H9 (cell line): ENCODE data around the gene ACMSD. TPM values are rescaled to one million over a fixed set of nuclear protein-coding genes. Genes with fewer than 3 reads are reported as not detected.

Source experiments
- DNase-seq: peaks from one replicate; pipeline ENCODE4 v3.0.0-alpha.2; 2017
- H2AFZ ChIP-seq: one replicate; pipeline ENCODE4 v1.6.1; 2013; ENCODE audit warnings: mild to moderate bottlenecking, low read length, control low read depth, moderate library complexity
- H2AK5ac ChIP-seq: 2 replicates; pipeline ENCODE4 v1.6.1; 2013; ENCODE audit warnings: low read length, control low read depth, mixed read lengths; ENCODE audit not compliant: insufficient read length
- H2BK120ac ChIP-seq: one replicate; pipeline ENCODE4 v1.6.1; 2013; ENCODE audit warnings: low read depth, mild to moderate bottlenecking, low read length, control low read depth, inconsistent platforms; ENCODE audit not compliant: poor library complexity, severe bottlenecking
- H2BK12ac ChIP-seq: 2 replicates; pipeline ENCODE4 v1.6.1; 2013; ENCODE audit warnings: low read length, control low read depth, mixed read lengths, low read depth; ENCODE audit not compliant: insufficient read length
- H2BK15ac ChIP-seq: 2 replicates; pipeline ENCODE4 v1.6.1; 2013; ENCODE audit warnings: low read depth, low read length, control low read depth
- H2BK20ac ChIP-seq: one replicate; pipeline ENCODE4 v1.6.1; 2013; ENCODE audit warnings: low read depth, mild to moderate bottlenecking, low read length, control low read depth, inconsistent platforms; ENCODE audit not compliant: poor library complexity, severe bottlenecking
- H2BK5ac ChIP-seq: 2 replicates; pipeline ENCODE4 v1.6.1; 2013; ENCODE audit warnings: low read length, control low read depth, mixed read lengths; ENCODE audit not compliant: insufficient read length
- H3K14ac ChIP-seq: 2 replicates; pipeline ENCODE4 v1.6.1; 2013; ENCODE audit warnings: low read length, control low read depth; ENCODE audit not compliant: insufficient read depth
- H3K18ac ChIP-seq: 2 replicates; pipeline ENCODE4 v1.6.1; 2013; ENCODE audit warnings: low read depth, mild to moderate bottlenecking, mixed read lengths, low read length, control low read depth; ENCODE audit not compliant: insufficient read length
- H3K23ac ChIP-seq: 2 replicates; pipeline ENCODE4 v1.6.1; 2013; ENCODE audit warnings: low read length, control low read depth, mixed read lengths, low read depth; ENCODE audit not compliant: insufficient read length
- H3K23me2 ChIP-seq: 2 replicates; pipeline ENCODE4 v1.6.1; 2013; ENCODE audit warnings: low read depth, mild to moderate bottlenecking, mixed read lengths, low read length, control low read depth; ENCODE audit not compliant: insufficient read length, poor library complexity, severe bottlenecking
- H3K27ac ChIP-seq: 2 replicates; pipeline ENCODE4 v1.5.1; 2013; ENCODE audit warnings: low read length, control low read depth, mixed read lengths, low read depth; ENCODE audit not compliant: insufficient read length
- H3K27me3 ChIP-seq: 2 replicates; pipeline ENCODE4 v1.6.1; 2013; ENCODE audit warnings: low read length, control low read depth, inconsistent platforms; ENCODE audit not compliant: insufficient read depth
- H3K4ac ChIP-seq: 2 replicates; pipeline ENCODE4 v1.6.1; 2013; ENCODE audit warnings: low read depth, mild to moderate bottlenecking, control low read depth, inconsistent platforms, low read length, moderate library complexity
- H3K4me1 ChIP-seq: 2 replicates; pipeline ENCODE4 v1.6.1; 2013; ENCODE audit warnings: low read length, control low read depth, inconsistent platforms; ENCODE audit not compliant: insufficient read depth
- H3K4me2 ChIP-seq: 2 replicates; pipeline ENCODE4 v1.6.1; 2013; ENCODE audit warnings: low read length, control low read depth, mixed read lengths; ENCODE audit not compliant: insufficient read length, insufficient read depth
- H3K56ac ChIP-seq: 2 replicates; pipeline ENCODE4 v1.6.1; 2013; ENCODE audit warnings: low read depth, mild to moderate bottlenecking, mixed read lengths, low read length, control low read depth; ENCODE audit not compliant: insufficient read length
- H3K79me1 ChIP-seq: 2 replicates; pipeline ENCODE4 v1.6.1; 2013; ENCODE audit warnings: low read depth, mild to moderate bottlenecking, moderate library complexity, low read length, control low read depth, inconsistent platforms; ENCODE audit not compliant: insufficient read depth, poor library complexity, severe bottlenecking
- H3K79me2 ChIP-seq: 2 replicates; pipeline ENCODE4 v1.6.1; 2013; ENCODE audit warnings: low read length, control low read depth, inconsistent platforms; ENCODE audit not compliant: insufficient read depth
- H3K9ac ChIP-seq: 2 replicates; pipeline ENCODE4 v1.6.1; 2013; ENCODE audit warnings: low read length, control low read depth, mixed read lengths; ENCODE audit not compliant: insufficient read length; ENCODE audit errors: extremely low read depth
- H3K9me3 ChIP-seq: one replicate; pipeline ENCODE4 v1.6.1; 2013; ENCODE audit warnings: low read depth, low read length, inconsistent platforms; ENCODE audit not compliant: control insufficient read depth
- H3T11ph ChIP-seq: one replicate; pipeline ENCODE4 v1.6.1; 2013; ENCODE audit warnings: mild to moderate bottlenecking, low read length, control low read depth, inconsistent platforms
- H4K20me1 ChIP-seq: one replicate; pipeline ENCODE4 v1.6.1; 2013; ENCODE audit not compliant: control insufficient read depth, insufficient read length, insufficient read depth
- H4K5ac ChIP-seq: 2 replicates; pipeline ENCODE4 v1.6.1; 2013; ENCODE audit warnings: low read depth, mild to moderate bottlenecking, mixed read lengths, low read length, control low read depth; ENCODE audit not compliant: insufficient read length
- H4K8ac ChIP-seq: replicated peaks from 2 replicates; pipeline ENCODE4 v1.6.1; 2013; ENCODE audit warnings: low read length, control low read depth, mixed read lengths, low read depth; ENCODE audit not compliant: insufficient read length
- H4K91ac ChIP-seq: 2 replicates; pipeline ENCODE4 v1.6.1; 2013; ENCODE audit warnings: low read depth, mild to moderate bottlenecking, moderate library complexity, mixed read lengths, low read length, control low read depth; ENCODE audit not compliant: insufficient read length
- H3K27ac Mint-ChIP-seq, 3 experiments: 2 replicates in 2 of 3; 3 replicates in 1 of 3; pipeline ENCODE4 v1.8.0; 2020 to 2021; ENCODE audit warnings: mixed read lengths in 3 of 3, mild to moderate bottlenecking in 1 of 3, moderate library complexity in 1 of 3
- H3K27me3 Mint-ChIP-seq: 2 replicates; pipeline ENCODE4 v1.8.0; 2021; ENCODE audit warnings: low read depth, mild to moderate bottlenecking, moderate library complexity, mixed read lengths
- H3K36me3 Mint-ChIP-seq, 3 experiments: 2 replicates in 2 of 3; 3 replicates in 1 of 3; pipeline ENCODE4 v1.8.0; 2020 to 2021; ENCODE audit warnings: low read depth in 3 of 3, mixed read lengths in 3 of 3; ENCODE audit not compliant: insufficient read depth in 1 of 3
- H3K4me1 Mint-ChIP-seq, 2 experiments: 2 replicates each; pipeline ENCODE4 v1.8.0; 2020; ENCODE audit warnings: mixed read lengths in 2 of 2
- H3K4me3 Mint-ChIP-seq, 2 experiments: 2 replicates in 1 of 2; 3 replicates in 1 of 2; pipeline ENCODE4 v1.8.0; 2020 to 2021; ENCODE audit warnings: mild to moderate bottlenecking in 2 of 2, mixed read lengths in 2 of 2, moderate library complexity in 1 of 2
- H3K9me3 Mint-ChIP-seq, 2 experiments: 2 replicates in 1 of 2; 3 replicates in 1 of 2; pipeline ENCODE4 v1.8.0; 2020; ENCODE audit warnings: mild to moderate bottlenecking in 2 of 2, mixed read lengths in 2 of 2, moderate library complexity in 1 of 2
- CTCF ChIP-seq: fragments of 200-600 bp; sonication (generic); conservative IDR thresholded peaks from 3 replicates; pipeline ENCODE4 v1.8.0; 2021; ENCODE audit warnings: antibody characterized with exemption, mild to moderate bottlenecking
- total RNA-seq: library from RNA; stranded (reverse); gene quantifications from 2 replicates; pipeline ENCODE4 v1.2.1, GENCODE V29; 2021

ACMSD gene
- total RNA-seq, 1 experiment from 2014 or later = not detected

DNA sequence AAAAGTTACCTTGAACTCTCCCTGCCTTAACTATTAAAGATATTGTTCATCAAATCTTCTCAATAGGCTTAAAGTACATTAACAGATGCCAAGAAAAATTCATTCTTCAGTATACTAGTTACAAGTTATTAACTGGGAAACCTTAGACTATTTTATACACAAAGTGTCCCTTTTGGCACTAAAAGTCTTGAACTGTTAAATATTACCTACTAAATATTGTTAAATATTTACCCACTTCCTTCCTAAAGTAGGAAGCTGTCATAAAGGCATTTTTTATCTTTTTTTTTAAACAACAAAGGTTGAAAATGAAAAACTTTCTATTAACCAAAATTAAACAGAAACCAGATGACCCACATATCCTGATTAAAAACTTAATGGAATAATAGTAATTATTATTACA is 60.8 kb downstream of the ACMSD start:
- H4K91ac ChIP-seq = no peak overlapping the region
- no peak overlapping the region for H2BK20ac ChIP-seq
- H3K4me2 ChIP-seq = no peak overlapping the region
- no peaks in the 10 kb centered on the region for H3K4me1 ChIP-seq
- H3K27ac ChIP-seq = no peak overlapping the region
- Mint-ChIP-seq H3K4me1 (peaks cover 0 to 4% of the 10 kb centered on the region in 2 experiments; a peak in 1 of 4 replicates), H3K27ac (no peak overlapping the region), H3K27me3 (no peaks in the 10 kb centered on the region), H3K36me3 (no peaks in the 10 kb centered on the region), H3K9me3 (no peaks in the 10 kb centered on the region), H3K4me3 (no peak overlapping the region)
- no peak for DNase-seq
- H4K8ac ChIP-seq = no peak overlapping the region
- no peak overlapping the region for H3K4ac ChIP-seq
- no peak overlapping the region for H2BK15ac ChIP-seq
- no peak overlapping the region for H2AK5ac ChIP-seq
- no peak overlapping the region for H3K18ac ChIP-seq
- no peak overlapping the region for H2AFZ ChIP-seq
- H2BK12ac ChIP-seq = no peak overlapping the region
- H3T11ph ChIP-seq = no peak overlapping the region
- no peak overlapping the region for H3K14ac ChIP-seq
- H2BK5ac ChIP-seq = no peak overlapping the region
- no peaks in the 10 kb centered on the region for H3K9me3 ChIP-seq
- H4K5ac ChIP-seq = no peak overlapping the region
- no peak overlapping the region for H3K23ac ChIP-seq
- no peaks in the 10 kb centered on the region for H3K27me3 ChIP-seq
- H3K23me2 ChIP-seq = no peaks in the 10 kb centered on the region
- no peak for TF ChIP-seq CTCF
- no peak overlapping the region for H2BK120ac ChIP-seq
- H3K79me2 ChIP-seq = no peaks in the 10 kb centered on the region
- H3K56ac ChIP-seq = no peak overlapping the region
- H3K79me1 ChIP-seq = no peaks in the 10 kb centered on the region
- H4K20me1 ChIP-seq = no peaks in the 10 kb centered on the region
- H3K9ac ChIP-seq = no peak overlapping the region
